ENCODE measurements around the gene TGM3. TPM values are rescaled to one million over a fixed set of nuclear protein-coding genes. Genes with fewer than 3 reads are reported as not detected.
"Not testable (repeated sequence)": the region's sequence is repeated elsewhere in the genome, so short reads cannot be mapped to it uniquely, and the experiment has no call there.

Gene TGM3
- total RNA-seq, 1 donor from 2014 or later: 1.5 TPM

DNA sequence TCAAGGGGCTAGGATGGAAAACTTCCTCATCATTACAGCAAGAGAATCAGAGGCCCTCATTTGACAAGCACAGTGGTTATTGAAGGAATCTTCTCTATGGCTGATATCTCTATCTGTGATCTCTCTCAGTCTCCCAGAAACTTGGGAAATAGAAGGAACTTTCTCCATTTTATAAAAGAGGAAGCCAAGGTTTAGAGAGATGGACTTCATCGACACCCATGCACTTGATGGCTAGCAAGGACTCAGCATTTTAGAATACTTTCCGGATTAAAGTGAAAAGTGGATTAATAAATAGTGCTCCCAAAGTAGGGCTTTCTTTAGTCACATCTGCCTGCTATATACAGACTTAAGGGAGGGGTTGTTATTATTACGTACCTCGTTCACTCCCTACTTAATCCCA, 34.2 kb upstream of the TGM3 start:
- Mint-ChIP-seq H3K9me3 (no peaks in the 10 kb centered on the region), H3K4me1 (ENCODE audit: unreplicated experiment) (peaks cover 6% of the 10 kb centered on the region), H3K27ac (no peak overlapping the region), H3K27me3 (peaks cover 3% of the 10 kb centered on the region), H3K4me3 (no peak overlapping the region), H3K36me3 (no peaks in the 10 kb centered on the region)
- no peak for DNase-seq (ENCODE audit: extremely low spot score, unreplicated experiment)
- TF ChIP-seq, protein P1, sequence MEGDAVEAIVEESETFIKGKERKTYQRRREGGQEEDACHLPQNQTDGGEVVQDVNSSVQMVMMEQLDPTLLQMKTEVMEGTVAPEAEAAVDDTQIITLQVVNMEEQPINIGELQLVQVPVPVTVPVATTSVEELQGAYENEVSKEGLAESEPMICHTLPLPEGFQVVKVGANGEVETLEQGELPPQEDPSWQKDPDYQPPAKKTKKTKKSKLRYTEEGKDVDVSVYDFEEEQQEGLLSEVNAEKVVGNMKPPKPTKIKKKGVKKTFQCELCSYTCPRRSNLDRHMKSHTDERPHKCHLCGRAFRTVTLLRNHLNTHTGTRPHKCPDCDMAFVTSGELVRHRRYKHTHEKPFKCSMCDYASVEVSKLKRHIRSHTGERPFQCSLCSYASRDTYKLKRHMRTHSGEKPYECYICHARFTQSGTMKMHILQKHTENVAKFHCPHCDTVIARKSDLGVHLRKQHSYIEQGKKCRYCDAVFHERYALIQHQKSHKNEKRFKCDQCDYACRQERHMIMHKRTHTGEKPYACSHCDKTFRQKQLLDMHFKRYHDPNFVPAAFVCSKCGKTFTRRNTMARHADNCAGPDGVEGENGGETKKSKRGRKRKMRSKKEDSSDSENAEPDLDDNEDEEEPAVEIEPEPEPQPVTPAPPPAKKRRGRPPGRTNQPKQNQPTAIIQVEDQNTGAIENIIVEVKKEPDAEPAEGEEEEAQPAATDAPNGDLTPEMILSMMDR (conservative IDR thresholded peaks at IDR 0.05): no peak

DNA sequence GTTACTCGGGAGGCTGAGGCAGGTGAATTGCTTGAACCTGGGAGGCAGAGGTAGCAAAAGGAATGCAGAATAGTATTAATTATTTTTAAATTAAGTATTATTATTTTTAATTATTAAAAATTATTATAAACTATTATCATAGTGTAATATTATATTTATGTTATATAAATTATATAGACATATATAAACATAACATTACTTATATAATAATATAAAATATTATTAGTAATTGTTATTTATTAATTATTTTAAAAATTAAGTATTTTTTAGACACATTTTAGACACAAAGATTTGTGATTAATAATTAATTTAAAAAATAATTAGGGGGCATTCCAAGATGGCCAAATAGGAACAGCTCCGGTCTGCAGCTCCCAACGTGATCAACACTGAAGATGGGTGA, 31.7 kb upstream of the TGM3 start:
- H3K9me3 Mint-ChIP-seq: no peaks in the 10 kb centered on the region
- no peak overlapping the region for H3K4me3 Mint-ChIP-seq
- no peak for DNase-seq (ENCODE audit: extremely low spot score, unreplicated experiment)
- TF ChIP-seq, protein P1 (conservative IDR thresholded peaks at IDR 0.05): no peak
- H3K4me1 Mint-ChIP-seq (ENCODE audit: unreplicated experiment): peaks cover 6% of the 10 kb centered on the region
- no peaks in the 10 kb centered on the region for H3K27me3 Mint-ChIP-seq
- H3K36me3 Mint-ChIP-seq: no peaks in the 10 kb centered on the region
- no peak overlapping the region for H3K27ac Mint-ChIP-seq

DNA sequence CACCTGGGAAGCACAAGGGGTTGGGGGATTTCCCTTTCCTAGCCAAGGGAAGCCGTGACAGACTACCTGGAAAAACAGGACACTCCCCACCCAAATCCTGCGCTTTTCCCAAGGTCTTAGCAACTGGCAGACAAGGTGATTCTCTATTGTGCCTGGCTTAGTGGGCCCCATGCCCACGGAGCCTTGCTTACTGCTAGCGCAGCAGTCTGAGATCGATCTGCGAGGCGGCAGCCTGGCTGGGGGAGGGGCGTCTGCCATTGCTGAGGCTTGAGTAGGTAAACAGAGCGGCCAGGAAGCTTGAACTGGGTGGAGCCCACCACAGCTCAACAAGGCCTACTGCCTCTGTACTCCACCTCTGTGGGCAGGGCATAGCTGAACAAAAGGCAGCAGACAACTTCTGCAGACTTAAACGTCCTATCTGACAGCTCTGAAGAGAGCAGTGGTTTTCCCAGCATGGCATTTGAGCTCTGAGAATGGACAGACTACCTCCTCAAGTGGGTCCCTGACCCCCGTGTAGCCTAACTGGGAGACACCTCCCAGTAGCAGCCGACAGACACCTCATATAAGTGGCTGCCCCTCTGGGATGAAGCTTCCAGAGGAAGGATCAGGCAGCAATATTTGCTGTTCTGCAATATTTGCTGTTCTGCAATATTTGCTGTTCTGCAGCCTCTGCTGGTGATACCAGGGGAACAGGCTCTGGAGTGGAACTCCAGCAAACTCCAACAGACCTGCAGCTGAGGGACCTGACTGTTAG, 31.0 kb upstream of the TGM3 start:
- not testable (repeated sequence) for DNase-seq (ENCODE audit: extremely low spot score, unreplicated experiment); H3K4me3 Mint-ChIP-seq; H3K36me3 Mint-ChIP-seq; H3K27ac Mint-ChIP-seq; H3K9me3 Mint-ChIP-seq; H3K4me1 Mint-ChIP-seq (ENCODE audit: unreplicated experiment); H3K27me3 Mint-ChIP-seq

DNA sequence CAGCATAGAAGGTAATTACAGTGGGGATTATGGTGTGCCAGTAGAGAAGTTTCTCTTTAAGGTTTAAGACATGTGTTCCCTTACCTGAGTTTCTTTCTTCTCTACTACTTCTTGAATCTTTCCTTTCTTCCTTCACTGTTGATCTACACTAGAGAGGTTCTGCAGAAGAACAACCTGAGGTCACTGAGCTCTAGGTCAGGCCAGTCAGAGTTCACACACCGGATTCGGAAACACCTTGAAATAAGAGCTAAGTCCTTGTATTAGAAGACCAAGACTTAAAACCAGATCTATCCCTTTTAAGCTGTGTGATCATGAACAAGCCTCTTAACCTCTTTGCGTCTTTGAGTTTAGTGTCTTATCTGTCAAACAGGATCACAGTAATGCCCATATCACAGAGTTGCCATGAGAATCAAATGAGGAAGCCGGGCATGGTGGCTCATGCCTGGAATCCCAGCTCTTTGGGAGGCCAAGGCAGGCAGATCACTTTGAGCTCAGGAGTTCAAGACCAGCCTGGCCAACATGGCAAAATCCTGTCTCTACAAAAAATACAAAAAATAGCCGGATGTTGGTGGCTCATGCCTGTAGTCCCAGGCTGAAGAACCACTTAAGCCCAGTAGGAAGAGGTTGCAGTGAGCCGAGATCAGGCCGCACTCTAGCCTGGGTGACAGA, 22.0 kb upstream of the TGM3 start:
- TF ChIP-seq, protein P1 (conservative IDR thresholded peaks at IDR 0.05): no peak
- Mint-ChIP-seq H3K36me3 (no peaks in the 10 kb centered on the region), H3K4me3 (no peak overlapping the region), H3K4me1 (ENCODE audit: unreplicated experiment) (no peaks in the 10 kb centered on the region), H3K27ac (no peak overlapping the region), H3K27me3 (peaks cover 9% of the 10 kb centered on the region), H3K9me3 (no peaks in the 10 kb centered on the region)
- no peak for DNase-seq (ENCODE audit: extremely low spot score, unreplicated experiment)

DNA sequence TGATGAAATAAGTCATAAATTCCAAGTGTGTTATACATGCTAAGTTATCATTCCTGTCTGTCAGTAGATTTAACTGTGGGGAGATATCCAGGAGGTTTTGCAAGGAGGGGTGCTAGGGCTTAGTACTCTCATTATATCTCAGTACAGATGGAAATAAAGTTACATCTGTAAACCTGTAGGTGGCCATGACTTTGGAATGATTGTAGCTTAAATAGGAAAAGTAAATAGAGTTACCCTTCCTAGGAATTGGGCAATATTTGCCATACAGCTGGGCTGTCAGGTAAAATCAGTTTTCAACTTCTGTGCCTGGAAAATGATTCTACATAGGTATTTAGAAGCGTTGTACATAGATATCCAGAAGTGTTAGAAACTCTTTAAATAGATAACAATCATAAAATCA, 19.8 kb upstream of the TGM3 start:
- TF ChIP-seq, protein P1 (conservative IDR thresholded peaks at IDR 0.05): peak; percentile 38
- Mint-ChIP-seq H3K27ac (no peak overlapping the region), H3K36me3 (no peaks in the 10 kb centered on the region), H3K27me3 (peaks cover 9% of the 10 kb centered on the region), H3K4me1 (ENCODE audit: unreplicated experiment) (no peaks in the 10 kb centered on the region), H3K9me3 (no peaks in the 10 kb centered on the region), H3K4me3 (no peak overlapping the region)
- DNase-seq (ENCODE audit: extremely low spot score, unreplicated experiment): no peak

DNA sequence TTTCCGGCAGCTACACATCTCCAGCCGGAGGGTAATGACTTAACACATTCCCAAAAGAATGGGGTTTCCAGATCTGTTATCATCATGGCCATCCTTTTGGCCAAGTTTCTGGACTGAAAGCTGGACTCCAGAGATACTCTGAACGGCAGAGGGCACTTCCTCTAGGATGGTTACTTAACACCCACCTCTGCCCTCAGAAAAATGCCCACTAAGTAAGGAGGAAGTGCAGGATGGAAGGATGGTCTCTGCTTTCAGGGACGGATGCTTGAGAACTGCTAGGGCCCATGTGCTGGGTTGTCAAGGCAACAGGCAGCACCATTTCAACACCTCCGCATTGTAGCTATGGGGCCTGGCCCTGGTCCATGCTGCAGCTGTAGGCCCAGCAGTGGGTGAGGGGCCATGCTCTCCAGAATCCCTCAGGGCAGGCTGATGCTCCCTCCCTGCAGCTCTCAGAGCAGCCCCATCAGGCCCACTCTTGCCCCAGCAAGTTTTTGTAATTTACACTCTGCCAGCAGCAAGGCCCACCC, 16.5 kb upstream of the TGM3 start:
- Mint-ChIP-seq H3K9me3 (no peaks in the 10 kb centered on the region), H3K4me1 (ENCODE audit: unreplicated experiment) (no peaks in the 10 kb centered on the region), H3K36me3 (no peaks in the 10 kb centered on the region), H3K27ac (no peak overlapping the region), H3K27me3 (peaks cover 9% of the 10 kb centered on the region), H3K4me3 (no peak overlapping the region)
- TF ChIP-seq, protein P1 (conservative IDR thresholded peaks at IDR 0.05): no peak
- no peak for DNase-seq (ENCODE audit: extremely low spot score, unreplicated experiment)
